Measurements from ENCODE around the gene STXBP2.

Gene STXBP2

GRCh38 chr19:7617172-7617571, 19.7 kb upstream of the STXBP2 start:
- no peak overlapping the region for H3K4me3 ChIP-seq (ENCODE audit: low read depth in 1 of 2, low read length in 2 of 2)
- H3K27me3 ChIP-seq (ENCODE audit: low read depth, low read length): no peaks in the 10 kb centered on the region
- no peak overlapping the region for H3K27ac ChIP-seq (ENCODE audit: low read length)
- H3K4me1 ChIP-seq (ENCODE audit: control insufficient read depth in 1 of 2, insufficient read depth in 2 of 2, low read length in 2 of 2): peaks cover 0 to 3% of the 10 kb centered on the region in 2 donors
- H3K9me3 ChIP-seq (ENCODE audit: control insufficient read depth in 1 of 2, low read length in 2 of 2): no peaks in the 10 kb centered on the region
- peaks cover 8 to 40% of the 10 kb centered on the region in 2 donors for H3K36me3 ChIP-seq (ENCODE audit: control insufficient read depth in 1 of 2, insufficient read depth in 2 of 2, low read length in 2 of 2)

GRCh38 chr19:7617735-7618134, 19.2 kb upstream of the STXBP2 start:
- peaks cover 0 to 3% of the 10 kb centered on the region in 2 donors for H3K4me1 ChIP-seq (ENCODE audit: control insufficient read depth in 1 of 2, insufficient read depth in 2 of 2, low read length in 2 of 2)
- no peak overlapping the region for H3K4me3 ChIP-seq (ENCODE audit: low read depth in 1 of 2, low read length in 2 of 2)
- H3K36me3 ChIP-seq (ENCODE audit: control insufficient read depth in 1 of 2, insufficient read depth in 2 of 2, low read length in 2 of 2): peaks cover 11 to 45% of the 10 kb centered on the region in 2 donors
- no peaks in the 10 kb centered on the region for H3K9me3 ChIP-seq (ENCODE audit: control insufficient read depth in 1 of 2, low read length in 2 of 2)
- no peak overlapping the region for H3K27ac ChIP-seq (ENCODE audit: low read length)
- no peaks in the 10 kb centered on the region for H3K27me3 ChIP-seq (ENCODE audit: low read depth, low read length)

GRCh38 chr19:7618348-7618747, 18.6 kb upstream of the STXBP2 start:
- Histone ChIP-seq H3K27ac (ENCODE audit: low read length) (no peak overlapping the region), H3K27me3 (ENCODE audit: low read depth, low read length) (no peaks in the 10 kb centered on the region), H3K9me3 (ENCODE audit: control insufficient read depth in 1 of 2, low read length in 2 of 2) (no peaks in the 10 kb centered on the region), H3K4me3 (ENCODE audit: low read depth in 1 of 2, low read length in 2 of 2) (no peak overlapping the region), H3K4me1 (ENCODE audit: control insufficient read depth in 1 of 2, insufficient read depth in 2 of 2, low read length in 2 of 2) (peaks cover 0 to 3% of the 10 kb centered on the region in 2 donors), H3K36me3 (ENCODE audit: control insufficient read depth in 1 of 2, insufficient read depth in 2 of 2, low read length in 2 of 2) (peaks cover 17 to 51% of the 10 kb centered on the region in 2 donors)

- Histone ChIP-seq H3K27me3 (ENCODE audit: low read depth, low read length) (no peaks in the 10 kb centered on the region), H3K9me3 (ENCODE audit: control insufficient read depth in 1 of 2, low read length in 2 of 2) (no peaks in the 10 kb centered on the region), H3K4me3 (ENCODE audit: low read depth in 1 of 2, low read length in 2 of 2) (no peak overlapping the region), H3K27ac (ENCODE audit: low read length) (no peak overlapping the region), H3K36me3 (ENCODE audit: control insufficient read depth in 1 of 2, insufficient read depth in 2 of 2, low read length in 2 of 2) (peaks cover 17 to 57% of the 10 kb centered on the region in 2 donors), H3K4me1 (ENCODE audit: control insufficient read depth in 1 of 2, insufficient read depth in 2 of 2, low read length in 2 of 2) (peaks cover 0 to 3% of the 10 kb centered on the region in 2 donors)
These were observed 18.0 kb upstream of the STXBP2 start for GRCh38 chr19:7618771-7619510.

GRCh38 chr19:7619671-7620441, 17.1 kb upstream of the STXBP2 start:
- peaks cover 0 to 3% of the 10 kb centered on the region in 2 donors for H3K4me1 ChIP-seq (ENCODE audit: control insufficient read depth in 1 of 2, insufficient read depth in 2 of 2, low read length in 2 of 2)
- no peak overlapping the region for H3K27ac ChIP-seq (ENCODE audit: low read length)
- peaks cover 17 to 66% of the 10 kb centered on the region in 2 donors for H3K36me3 ChIP-seq (ENCODE audit: control insufficient read depth in 1 of 2, insufficient read depth in 2 of 2, low read length in 2 of 2)
- H3K4me3 ChIP-seq (ENCODE audit: low read depth in 1 of 2, low read length in 2 of 2): no peak overlapping the region
- no peaks in the 10 kb centered on the region for H3K9me3 ChIP-seq (ENCODE audit: control insufficient read depth in 1 of 2, low read length in 2 of 2)
- H3K27me3 ChIP-seq (ENCODE audit: low read depth, low read length): no peaks in the 10 kb centered on the region

GRCh38 chr19:7620442-7621412, 16.2 kb upstream of the STXBP2 start:
- Histone ChIP-seq H3K27ac (ENCODE audit: low read length) (no peak overlapping the region), H3K36me3 (ENCODE audit: control insufficient read depth in 1 of 2, insufficient read depth in 2 of 2, low read length in 2 of 2) (peaks cover 23 to 72% of the 10 kb centered on the region in 2 donors), H3K4me1 (ENCODE audit: control insufficient read depth in 1 of 2, insufficient read depth in 2 of 2, low read length in 2 of 2) (peaks cover 0 to 3% of the 10 kb centered on the region in 2 donors), H3K27me3 (ENCODE audit: low read depth, low read length) (no peaks in the 10 kb centered on the region), H3K9me3 (ENCODE audit: control insufficient read depth in 1 of 2, low read length in 2 of 2) (no peaks in the 10 kb centered on the region), H3K4me3 (ENCODE audit: low read depth in 1 of 2, low read length in 2 of 2) (no peak overlapping the region)

GRCh38 chr19:7622933-7623685, 13.8 kb upstream of the STXBP2 start:
- Histone ChIP-seq H3K27ac (ENCODE audit: low read length) (no peak overlapping the region), H3K36me3 (ENCODE audit: control insufficient read depth in 1 of 2, insufficient read depth in 2 of 2, low read length in 2 of 2) (peaks cover 29 to 75% of the 10 kb centered on the region in 2 donors), H3K4me1 (ENCODE audit: control insufficient read depth in 1 of 2, insufficient read depth in 2 of 2, low read length in 2 of 2) (peaks cover 1 to 15% of the 10 kb centered on the region in 2 donors), H3K27me3 (ENCODE audit: low read depth, low read length) (no peaks in the 10 kb centered on the region), H3K9me3 (ENCODE audit: control insufficient read depth in 1 of 2, low read length in 2 of 2) (no peaks in the 10 kb centered on the region), H3K4me3 (ENCODE audit: low read depth in 1 of 2, low read length in 2 of 2) (no peak overlapping the region)

GRCh38 chr19:7623725-7624603, 12.9 kb upstream of the STXBP2 start:
- Histone ChIP-seq H3K4me3 (ENCODE audit: low read depth in 1 of 2, low read length in 2 of 2) (no peak overlapping the region), H3K36me3 (ENCODE audit: control insufficient read depth in 1 of 2, insufficient read depth in 2 of 2, low read length in 2 of 2) (peaks cover 29 to 68% of the 10 kb centered on the region in 2 donors)

GRCh38 chr19:7624810-7625209, 12.1 kb upstream of the STXBP2 start:
- Histone ChIP-seq H3K27me3 (ENCODE audit: low read depth, low read length) (no peaks in the 10 kb centered on the region), H3K4me1 (ENCODE audit: control insufficient read depth in 1 of 2, insufficient read depth in 2 of 2, low read length in 2 of 2) (peaks cover 8 to 19% of the 10 kb centered on the region in 2 donors), H3K4me3 (ENCODE audit: low read depth in 1 of 2, low read length in 2 of 2) (no peak overlapping the region), H3K9me3 (ENCODE audit: control insufficient read depth in 1 of 2, low read length in 2 of 2) (no peaks in the 10 kb centered on the region), H3K27ac (ENCODE audit: low read length) (no peak overlapping the region), H3K36me3 (ENCODE audit: control insufficient read depth in 1 of 2, insufficient read depth in 2 of 2, low read length in 2 of 2) (peaks cover 29 to 62% of the 10 kb centered on the region in 2 donors)

More at GRCh38 chr19:7623725-7624603, 12.9 kb upstream of the STXBP2 start:
- Histone ChIP-seq H3K9me3 (ENCODE audit: control insufficient read depth in 1 of 2, low read length in 2 of 2) (no peaks in the 10 kb centered on the region), H3K4me1 (ENCODE audit: control insufficient read depth in 1 of 2, insufficient read depth in 2 of 2, low read length in 2 of 2) (peaks cover 8 to 19% of the 10 kb centered on the region in 2 donors), H3K27ac (ENCODE audit: low read length) (no peak overlapping the region), H3K27me3 (ENCODE audit: low read depth, low read length) (no peaks in the 10 kb centered on the region)
